SK-N-MC (cell line): ENCODE data around the gene CD200.

ENCODE experiments used
- DNase-seq: peaks from one replicate; pipeline ENCODE4 v3.0.0-alpha.2; 2011; ENCODE audit warnings: low read depth, low spot score
- H3K27ac ChIP-seq: fragments of 200-600 bp; sonication (generic); 2 replicates; pipeline ENCODE4 v1.5.1; 2016; ENCODE audit warnings: mixed run types
- H3K36me3 ChIP-seq: fragments of 200-600 bp; sonication (generic); 2 replicates; pipeline ENCODE4 v1.6.1; 2017; ENCODE audit warnings: antibody characterized with exemption, low read length, mixed read lengths; ENCODE audit not compliant: insufficient read depth
- H3K4me3 ChIP-seq: fragments of 200-600 bp; sonication (generic); 2 replicates; pipeline ENCODE4 v1.5.1; 2016
- H3K9ac ChIP-seq: fragments of 200-600 bp; sonication (generic); 2 replicates; pipeline ENCODE4 v1.8.0; 2017; ENCODE audit warnings: mixed run types, mixed read lengths; ENCODE audit not compliant: insufficient read length
- H3K9me3 ChIP-seq: fragments of 200-600 bp; sonication (generic); 2 replicates; pipeline ENCODE4 v1.6.1; 2017; ENCODE audit warnings: low read depth, mild to moderate bottlenecking, antibody characterized with exemption, low read length, moderate library complexity, mixed read lengths
- EZH2 ChIP-seq: fragments of 200-600 bp; sonication (generic); IDR thresholded peaks from one replicate; pipeline ENCODE4 v1.6.1; 2017; ENCODE audit warnings: antibody characterized with exemption
- FOXP2 ChIP-seq: optimal IDR thresholded peaks from 2 replicates; pipeline ENCODE3; 2011; ENCODE audit warnings: mild to moderate bottlenecking, moderate library complexity; ENCODE audit not compliant: insufficient read depth; ENCODE audit errors: extremely low read length, control extremely low read depth
- POLR2AphosphoS5 ChIP-seq: IDR thresholded peaks from 2 replicates; pipeline ENCODE4 v1.6.1; 2012; ENCODE audit warnings: mild to moderate bottlenecking, low read depth, low read length, borderline replicate concordance

The CD200 gene

DNA sequence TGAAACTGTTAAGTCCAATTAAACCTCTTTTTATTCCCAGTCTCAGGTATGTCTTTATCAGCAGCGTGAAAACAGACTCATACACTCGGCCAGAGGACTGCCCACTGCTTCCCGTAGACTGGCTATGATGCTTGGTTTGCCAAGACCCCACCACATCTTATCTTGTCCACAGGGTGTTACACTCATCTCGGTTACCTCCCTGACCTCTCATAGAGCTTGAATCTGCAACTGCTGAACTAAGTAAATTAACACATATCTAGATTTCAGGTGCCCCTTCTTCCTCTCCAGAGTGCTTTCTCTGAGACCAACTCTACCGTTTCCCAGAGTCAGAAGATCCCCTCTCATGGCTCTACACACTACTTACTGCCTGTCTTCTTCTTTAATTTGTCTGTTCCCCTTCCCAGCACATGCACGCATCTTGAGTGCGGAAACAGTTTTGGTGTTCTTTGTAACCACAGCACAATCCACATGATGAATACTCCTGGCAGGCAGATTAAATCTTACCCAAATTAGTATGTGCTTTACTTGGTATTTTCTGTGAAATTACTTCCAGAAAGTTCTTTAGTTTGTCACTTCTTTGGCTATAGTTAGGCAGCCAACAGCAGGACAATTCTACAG lies 49.7 kb downstream of the CD200 start:
- H3K27ac ChIP-seq = no peak overlapping the region

DNA sequence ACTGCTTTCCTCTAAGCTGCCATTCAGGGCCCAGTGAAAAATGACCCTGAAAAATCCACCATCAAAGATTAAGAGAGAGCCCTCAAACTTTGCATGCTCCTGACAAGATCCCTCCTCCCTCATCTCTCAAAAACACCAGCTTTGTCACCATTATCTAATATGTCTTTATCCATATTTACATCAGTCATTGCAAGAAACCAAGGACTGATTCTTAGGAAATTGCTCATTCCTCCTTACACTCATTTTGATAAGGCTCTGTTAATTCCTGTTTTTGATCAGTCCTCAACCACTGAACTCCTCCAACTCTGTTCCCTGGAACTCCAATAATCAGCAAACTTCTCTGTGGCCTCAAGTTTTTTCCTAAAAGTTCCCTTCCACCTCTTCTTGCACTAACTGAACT lies 51.8 kb downstream of the CD200 start:
- no peak overlapping the region for H3K9ac ChIP-seq
- no peak for TF ChIP-seq EZH2
- no peak for TF ChIP-seq POLR2AphosphoS5
- no peak for TF ChIP-seq FOXP2
- DNase-seq = no peak
- no peaks in the 10 kb centered on the region for H3K9me3 ChIP-seq
- no peak overlapping the region for H3K4me3 ChIP-seq
- H3K36me3 ChIP-seq = no peaks in the 10 kb centered on the region
- no peak overlapping the region for H3K27ac ChIP-seq

More for the DNA sequence above, 49.7 kb downstream of the CD200 start:
- Histone ChIP-seq H3K4me3 (no peak overlapping the region), H3K36me3 (no peaks in the 10 kb centered on the region), H3K9me3 (no peaks in the 10 kb centered on the region), H3K9ac (no peak overlapping the region)
- TF ChIP-seq FOXP2 (no peak), EZH2 (no peak), POLR2AphosphoS5 (no peak)
- DNase-seq = no peak

DNA sequence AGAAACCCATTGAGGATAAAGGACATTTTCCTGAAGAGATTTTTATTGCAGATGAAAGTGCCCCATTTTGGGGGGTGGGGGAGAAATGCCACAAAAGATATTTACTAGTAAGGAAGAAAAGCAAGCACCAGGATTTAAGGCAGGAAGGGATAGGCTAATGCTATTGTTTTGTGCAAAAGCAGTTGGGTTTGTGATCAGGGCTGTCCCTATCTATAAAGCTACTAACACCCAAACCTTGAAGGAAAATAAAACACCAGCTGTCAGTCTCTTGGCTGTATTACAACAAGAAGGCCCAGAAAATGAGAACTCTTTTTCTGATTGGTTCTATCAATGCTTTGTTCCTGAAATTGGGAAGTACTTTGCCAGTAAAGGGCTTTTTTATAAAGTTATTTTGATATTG lies 56.0 kb downstream of the CD200 start:
- DNase-seq = no peak
- H3K9ac ChIP-seq = no peak overlapping the region
- TF ChIP-seq POLR2AphosphoS5 = no peak
- no peak for TF ChIP-seq EZH2
- TF ChIP-seq FOXP2 = no peak
- H3K9me3 ChIP-seq = no peaks in the 10 kb centered on the region
- no peaks in the 10 kb centered on the region for H3K36me3 ChIP-seq
- no peak overlapping the region for H3K27ac ChIP-seq
- no peak overlapping the region for H3K4me3 ChIP-seq

DNA sequence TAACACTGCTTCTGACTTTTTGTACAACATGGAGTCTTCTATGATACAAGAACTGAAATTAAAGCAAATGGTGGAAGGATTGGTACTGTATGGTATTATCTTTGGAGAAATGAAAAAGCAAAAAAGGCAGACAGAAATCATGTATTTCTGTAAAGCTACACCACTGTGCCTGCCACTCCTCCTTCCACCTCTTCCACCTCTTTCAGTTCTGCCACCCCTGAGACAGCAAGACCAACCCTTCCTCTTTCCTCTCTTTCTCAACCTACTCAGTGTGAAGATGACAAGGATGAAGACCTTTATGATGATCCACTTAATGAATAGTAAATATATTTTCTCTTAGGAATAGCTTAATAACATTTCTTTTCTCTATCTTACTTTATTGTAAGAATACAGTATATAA lies 57.0 kb downstream of the CD200 start:
- H3K4me3 ChIP-seq = no peak overlapping the region
- no peak overlapping the region for H3K27ac ChIP-seq
- TF ChIP-seq EZH2 (no peak), POLR2AphosphoS5 (no peak), FOXP2 (no peak)
- H3K9me3 ChIP-seq = no peaks in the 10 kb centered on the region
- H3K9ac ChIP-seq = no peak overlapping the region
- no peak for DNase-seq
- H3K36me3 ChIP-seq = no peaks in the 10 kb centered on the region

DNA sequence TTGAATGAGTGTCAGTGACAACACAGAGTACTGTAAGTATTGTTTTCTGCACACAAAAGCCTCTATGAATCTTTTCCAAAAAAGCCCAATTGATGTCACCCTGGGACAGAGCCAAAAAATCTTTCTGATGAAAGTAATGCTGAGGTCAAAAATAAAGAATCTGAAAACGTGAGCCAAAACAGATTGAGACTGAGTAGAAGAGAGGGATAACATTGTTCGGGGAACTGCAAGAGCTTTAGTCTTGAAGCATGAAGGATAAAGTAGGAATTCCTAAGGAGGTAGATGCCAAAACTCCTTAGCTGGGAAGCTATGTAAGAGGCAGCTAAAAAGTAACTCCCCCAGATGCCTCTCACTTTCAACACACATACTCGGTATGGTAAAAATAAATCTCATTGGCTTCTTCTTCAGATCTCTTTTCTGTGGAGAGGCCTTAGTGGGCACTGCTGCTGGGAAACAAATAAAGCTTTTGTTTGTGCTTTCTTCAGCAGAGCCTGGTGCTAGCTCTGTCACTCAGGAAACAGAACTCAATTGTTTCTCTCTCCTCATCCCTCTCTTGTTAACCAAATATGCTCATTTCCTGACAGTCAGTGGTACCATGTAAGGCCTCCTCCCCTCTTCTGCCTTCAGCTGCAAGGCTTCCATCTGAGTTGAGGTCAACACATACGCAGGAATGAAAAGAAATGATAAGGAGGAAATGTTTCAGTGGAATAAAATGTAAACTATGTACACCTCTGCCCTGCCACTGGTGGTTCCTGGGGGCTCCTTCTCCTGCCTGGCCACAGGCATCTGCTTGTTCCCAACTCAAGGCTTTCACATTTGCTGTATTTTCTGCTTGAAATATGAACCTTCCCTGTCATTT lies 58.1 kb downstream of the CD200 start:
- Histone ChIP-seq H3K27ac (no peak overlapping the region), H3K36me3 (no peaks in the 10 kb centered on the region), H3K9ac (no peak overlapping the region), H3K9me3 (no peaks in the 10 kb centered on the region), H3K4me3 (no peak overlapping the region)
- no peak for DNase-seq
- TF ChIP-seq EZH2 (no peak), POLR2AphosphoS5 (no peak), FOXP2 (no peak)

DNA sequence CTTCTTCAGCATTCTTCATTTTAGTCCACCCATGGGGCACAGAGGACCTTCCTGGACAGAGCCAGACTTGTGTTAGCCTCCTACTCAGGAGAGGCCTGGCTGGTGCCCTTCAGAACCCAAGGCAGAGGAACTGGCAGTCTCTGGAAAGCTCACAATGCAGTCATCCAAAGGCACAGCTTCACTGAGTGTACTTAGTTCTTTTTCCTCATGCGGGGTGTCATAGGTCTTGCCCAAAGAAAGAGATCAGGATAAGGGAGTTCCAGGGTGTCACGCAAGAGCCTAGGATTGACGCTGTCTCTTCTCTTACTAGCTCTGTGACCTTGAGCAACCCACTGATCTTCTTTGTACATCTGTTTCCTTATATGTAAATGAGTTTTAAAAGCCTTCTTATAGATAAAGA lies 58.7 kb downstream of the CD200 start:
- H3K9ac ChIP-seq = no peak overlapping the region
- no peaks in the 10 kb centered on the region for H3K9me3 ChIP-seq
- H3K36me3 ChIP-seq = no peaks in the 10 kb centered on the region
- no peak for TF ChIP-seq EZH2
- TF ChIP-seq POLR2AphosphoS5 = no peak
- no peak for TF ChIP-seq FOXP2
- no peak overlapping the region for H3K27ac ChIP-seq
- DNase-seq = no peak
- no peak overlapping the region for H3K4me3 ChIP-seq

DNA sequence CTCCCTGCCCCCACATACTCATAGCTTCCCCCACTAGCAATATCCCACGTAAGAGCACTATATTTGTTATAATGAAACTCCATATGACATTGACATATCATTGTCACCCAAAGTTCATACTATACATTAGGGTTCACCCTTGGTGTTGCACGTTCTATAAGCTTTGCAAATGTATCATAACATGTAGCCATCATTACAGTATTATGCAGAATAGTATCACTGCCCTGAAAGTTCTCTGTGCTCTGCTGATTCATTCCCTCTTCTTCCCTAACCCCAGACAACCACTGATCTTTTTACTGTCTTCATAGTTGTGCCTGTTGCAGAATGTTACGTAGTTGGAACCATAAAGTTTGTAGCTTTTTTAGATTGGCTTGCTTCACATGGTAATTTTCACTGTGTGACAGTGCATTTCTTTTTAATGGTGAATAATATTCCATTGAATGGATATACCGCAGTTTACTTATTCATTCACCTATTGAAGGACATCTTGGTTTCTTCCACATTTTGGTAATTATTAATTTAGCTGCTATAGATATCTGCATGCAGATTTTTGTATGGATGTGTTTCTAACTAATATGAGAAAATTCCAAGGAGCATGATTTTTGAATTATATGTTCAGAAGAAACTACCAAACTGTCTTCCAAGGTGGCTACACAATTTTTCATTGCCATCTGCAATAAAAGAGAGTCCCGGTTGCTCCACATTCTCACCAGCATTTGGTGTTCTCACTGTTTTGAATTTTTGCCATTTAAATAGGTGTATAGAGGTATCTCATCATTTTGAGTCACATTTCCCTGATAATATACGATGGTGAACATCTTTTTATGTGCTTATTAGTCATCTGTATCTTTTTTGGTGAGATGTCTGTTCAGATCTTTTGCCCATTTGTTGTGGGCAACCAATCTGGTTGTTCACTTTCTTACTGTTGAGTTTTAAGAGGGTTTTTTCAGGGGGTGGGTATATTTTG lies 59.7 kb downstream of the CD200 start:
- DNase-seq = no peak
- H3K4me3 ChIP-seq = no peak overlapping the region
- no peaks in the 10 kb centered on the region for H3K36me3 ChIP-seq
- no peaks in the 10 kb centered on the region for H3K9me3 ChIP-seq
- H3K9ac ChIP-seq = no peak overlapping the region
- H3K27ac ChIP-seq = no peak overlapping the region
- TF ChIP-seq EZH2 (no peak), FOXP2 (no peak), POLR2AphosphoS5 (no peak)

DNA sequence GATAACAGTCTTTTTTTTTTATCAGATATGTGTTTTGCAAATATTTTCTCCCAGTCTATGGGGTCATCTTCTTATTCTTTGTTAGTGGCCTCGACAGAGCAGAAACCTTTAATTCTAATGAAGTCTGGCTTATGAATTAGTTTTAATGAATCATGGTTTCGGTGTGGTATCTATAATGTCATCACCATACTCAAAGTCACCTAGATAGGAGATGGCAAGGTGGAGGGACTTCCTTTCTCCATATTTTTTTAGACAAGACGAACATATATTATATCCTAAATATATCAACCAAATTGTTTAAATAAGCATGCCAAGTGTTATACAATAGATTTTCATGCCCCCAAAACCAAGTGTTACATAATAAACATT lies 60.4 kb downstream of the CD200 start:
- no peak for TF ChIP-seq FOXP2
- no peak for TF ChIP-seq POLR2AphosphoS5
- TF ChIP-seq EZH2 = no peak
- Histone ChIP-seq H3K27ac (no peak overlapping the region), H3K4me3 (no peak overlapping the region), H3K9ac (no peak overlapping the region), H3K36me3 (no peaks in the 10 kb centered on the region), H3K9me3 (no peaks in the 10 kb centered on the region)
- DNase-seq = no peak
